Neural progenitor cell (in vitro differentiated cells): ENCODE results near the gene PDX1. TPM values are rescaled to one million over a fixed set of nuclear protein-coding genes. Genes with fewer than 3 reads are reported as not detected.
A peak's percentile ranks its signal among the peaks of the same experiment; 100 is the strongest.

ENCODE experiments used
- DNase-seq: peaks from one replicate; pipeline ENCODE4 v3.0.0-alpha.2; 2016; ENCODE audit warnings: low spot score
- H2AFZ ChIP-seq: fragments of 200-600 bp; sonication (generic); replicated peaks from 2 replicates; pipeline ENCODE4 v1.6.1; 2016; ENCODE audit warnings: antibody characterized with exemption
- H3F3A ChIP-seq: fragments of 200-600 bp; sonication (generic); 2 replicates; pipeline ENCODE4 v1.6.1; 2016; ENCODE audit warnings: antibody characterized with exemption, low read depth
- H3K27ac ChIP-seq: fragments of 200-600 bp; sonication (generic); 2 replicates; pipeline ENCODE4 v1.5.1; 2016; ENCODE audit warnings: mild to moderate bottlenecking
- H3K27me3 ChIP-seq: fragments of 200-600 bp; sonication (generic); 2 replicates; pipeline ENCODE4 v1.6.1; 2016; ENCODE audit warnings: mild to moderate bottlenecking, moderate library complexity
- H3K36me3 ChIP-seq: fragments of 200-600 bp; sonication (generic); 2 replicates; pipeline ENCODE4 v1.5.1; 2016
- H3K4me1 ChIP-seq: fragments of 200-600 bp; sonication (generic); 2 replicates; pipeline ENCODE4 v1.6.1; 2016; ENCODE audit warnings: mixed run types
- H3K4me2 ChIP-seq: fragments of 200-600 bp; sonication (generic); 2 replicates; pipeline ENCODE4 v1.6.1; 2016
- H3K4me3 ChIP-seq: fragments of 200-600 bp; sonication (generic); 2 replicates; pipeline ENCODE4 v1.5.1; 2016
- H3K79me2 ChIP-seq: fragments of 200-600 bp; sonication (generic); 2 replicates; pipeline ENCODE4 v1.6.1; 2016; ENCODE audit warnings: low read depth
- H3K9ac ChIP-seq: fragments of 200-600 bp; sonication (generic); 2 replicates; pipeline ENCODE4 v1.6.1; 2016
- H3K9me3 ChIP-seq: fragments of 200-600 bp; sonication (generic); 2 replicates; pipeline ENCODE4 v1.5.1; 2016; ENCODE audit warnings: low read depth
- H4K20me1 ChIP-seq: fragments of 200-600 bp; sonication (generic); 2 replicates; pipeline ENCODE4 v1.6.1; 2016; ENCODE audit warnings: low read depth
- H3K27ac Mint-ChIP-seq: 3 replicates; pipeline ENCODE4 v1.8.0; 2021; ENCODE audit warnings: mixed read lengths
- H3K27me3 Mint-ChIP-seq: 2 replicates; pipeline ENCODE4 v1.8.0; 2022; ENCODE audit warnings: low read depth, mild to moderate bottlenecking, inconsistent platforms, moderate library complexity, mixed read lengths; ENCODE audit not compliant: insufficient read depth
- H3K36me3 Mint-ChIP-seq: 3 replicates; pipeline ENCODE4 v1.8.0; 2021; ENCODE audit warnings: mixed read lengths
- H3K4me1 Mint-ChIP-seq: 3 replicates; pipeline ENCODE4 v1.8.0; 2021; ENCODE audit warnings: mixed read lengths
- H3K4me3 Mint-ChIP-seq: 3 replicates; pipeline ENCODE4 v1.8.0; 2021; ENCODE audit warnings: mild to moderate bottlenecking, moderate library complexity, mixed read lengths
- H3K9me3 Mint-ChIP-seq: 3 replicates; pipeline ENCODE4 v1.8.0; 2020; ENCODE audit warnings: mixed read lengths
- EZH2 ChIP-seq: fragments of 200-600 bp; sonication (generic); IDR thresholded peaks from 2 replicates; pipeline ENCODE4 v1.6.1; 2017; ENCODE audit warnings: antibody characterized with exemption, mild to moderate bottlenecking, moderate library complexity
- EZH2phosphoT487 ChIP-seq: fragments of 200-600 bp; sonication (generic); IDR thresholded peaks from 2 replicates; pipeline ENCODE4 v1.6.1; 2017; ENCODE audit warnings: antibody characterized with exemption
- total RNA-seq: library from RNA; depleted of rRNA; stranded (reverse); fragments of >200 nt; gene quantifications from 2 replicates; pipeline ENCODE4 v1.2.3, GENCODE V29; 2015; ENCODE audit warnings: low replicate concordance
- TF ChIP-seq, protein P1 (sequence below): fragments of 200-600 bp; sonication (generic); IDR thresholded peaks from 2 replicates; pipeline ENCODE4 v1.5.1; 2017; ENCODE audit warnings: antibody characterized with exemption, mild to moderate bottlenecking

PDX1 gene
- total RNA-seq, 1 donor from 2014 or later, result not detected

GRCh38 chr13:27928805-27929753, 9.3 kb downstream of the PDX1 start:
- H2AFZ ChIP-seq, result no peak overlapping the region
- no peak overlapping the region for H3K4me3 Mint-ChIP-seq
- no peaks in the 10 kb centered on the region for H3K4me1 Mint-ChIP-seq
- no peaks in the 10 kb centered on the region for H3K4me1 ChIP-seq
- H4K20me1 ChIP-seq, result peaks cover 73% of the 10 kb centered on the region
- no peak overlapping the region for H3K27ac Mint-ChIP-seq
- no peaks in the 10 kb centered on the region for H3K36me3 ChIP-seq
- no peaks in the 10 kb centered on the region for H3K36me3 Mint-ChIP-seq
- H3K9me3 ChIP-seq, result no peaks in the 10 kb centered on the region
- TF ChIP-seq, protein P1, sequence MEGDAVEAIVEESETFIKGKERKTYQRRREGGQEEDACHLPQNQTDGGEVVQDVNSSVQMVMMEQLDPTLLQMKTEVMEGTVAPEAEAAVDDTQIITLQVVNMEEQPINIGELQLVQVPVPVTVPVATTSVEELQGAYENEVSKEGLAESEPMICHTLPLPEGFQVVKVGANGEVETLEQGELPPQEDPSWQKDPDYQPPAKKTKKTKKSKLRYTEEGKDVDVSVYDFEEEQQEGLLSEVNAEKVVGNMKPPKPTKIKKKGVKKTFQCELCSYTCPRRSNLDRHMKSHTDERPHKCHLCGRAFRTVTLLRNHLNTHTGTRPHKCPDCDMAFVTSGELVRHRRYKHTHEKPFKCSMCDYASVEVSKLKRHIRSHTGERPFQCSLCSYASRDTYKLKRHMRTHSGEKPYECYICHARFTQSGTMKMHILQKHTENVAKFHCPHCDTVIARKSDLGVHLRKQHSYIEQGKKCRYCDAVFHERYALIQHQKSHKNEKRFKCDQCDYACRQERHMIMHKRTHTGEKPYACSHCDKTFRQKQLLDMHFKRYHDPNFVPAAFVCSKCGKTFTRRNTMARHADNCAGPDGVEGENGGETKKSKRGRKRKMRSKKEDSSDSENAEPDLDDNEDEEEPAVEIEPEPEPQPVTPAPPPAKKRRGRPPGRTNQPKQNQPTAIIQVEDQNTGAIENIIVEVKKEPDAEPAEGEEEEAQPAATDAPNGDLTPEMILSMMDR, result no peak
- TF ChIP-seq EZH2phosphoT487 (peak; percentile 60), EZH2 (peak; percentile 82)
- no peak overlapping the region for H3K27ac ChIP-seq
- no peak overlapping the region for H3K9ac ChIP-seq
- H3K27me3 Mint-ChIP-seq, result peaks cover 82% of the 10 kb centered on the region
- H3K9me3 Mint-ChIP-seq, result peaks cover 7% of the 10 kb centered on the region
- no peak overlapping the region for H3K4me3 ChIP-seq
- no peaks in the 10 kb centered on the region for H3K79me2 ChIP-seq
- H3K27me3 ChIP-seq, result peaks cover 100% of the 10 kb centered on the region
- H3F3A ChIP-seq, result peaks cover 5% of the 10 kb centered on the region
- DNase-seq, result no peak
- H3K4me2 ChIP-seq, result no peak overlapping the region

- no peak for DNase-seq
- Mint-ChIP-seq H3K36me3 (no peaks in the 10 kb centered on the region), H3K9me3 (peaks cover 7% of the 10 kb centered on the region), H3K4me1 (no peaks in the 10 kb centered on the region), H3K4me3 (no peak overlapping the region), H3K27ac (no peak overlapping the region), H3K27me3 (peaks cover 76% of the 10 kb centered on the region)
- Histone ChIP-seq H3F3A (peaks cover 13% of the 10 kb centered on the region), H2AFZ (no peak overlapping the region), H3K4me1 (no peaks in the 10 kb centered on the region), H3K9me3 (no peaks in the 10 kb centered on the region), H3K79me2 (no peaks in the 10 kb centered on the region), H3K27me3 (peaks cover 96% of the 10 kb centered on the region), H3K9ac (no peak overlapping the region), H3K27ac (no peak overlapping the region), H3K4me3 (no peak overlapping the region), H4K20me1 (peaks cover 66% of the 10 kb centered on the region), H3K4me2 (no peak overlapping the region), H3K36me3 (no peaks in the 10 kb centered on the region)
- TF ChIP-seq, protein P1, result no peak
- TF ChIP-seq EZH2phosphoT487 (no peak), EZH2 (no peak)
Observed at GRCh38 chr13:27929868-27930267, 10.1 kb downstream of the PDX1 start.

DNA sequence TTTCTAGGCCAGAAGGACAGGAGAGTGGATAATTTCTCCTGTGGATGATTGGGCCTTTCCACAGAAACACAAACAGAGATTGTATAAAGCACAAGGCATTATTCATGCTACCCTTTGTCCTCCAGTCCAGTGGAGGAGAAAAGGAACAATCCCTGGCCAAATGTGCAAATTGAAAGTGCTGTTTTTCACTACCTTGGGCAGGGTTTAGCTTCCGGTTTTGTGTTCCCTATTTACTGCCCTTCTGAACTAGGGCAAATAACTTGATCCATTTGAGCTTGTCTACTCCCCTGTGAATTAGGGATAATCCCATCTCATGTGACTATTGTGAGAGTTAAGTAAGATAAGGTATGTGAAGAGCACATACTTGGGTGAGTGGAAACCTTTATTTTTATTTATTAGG, 13.3 kb downstream of the PDX1 start:
- no peak overlapping the region for H3K27ac ChIP-seq
- H3F3A ChIP-seq, result peaks cover 20% of the 10 kb centered on the region
- no peaks in the 10 kb centered on the region for H3K79me2 ChIP-seq
- peaks cover 33% of the 10 kb centered on the region for H4K20me1 ChIP-seq
- no peaks in the 10 kb centered on the region for H3K9me3 ChIP-seq
- H3K27me3 Mint-ChIP-seq, result peaks cover 49% of the 10 kb centered on the region
- H3K4me1 Mint-ChIP-seq, result no peaks in the 10 kb centered on the region
- H3K4me1 ChIP-seq, result no peaks in the 10 kb centered on the region
- no peaks in the 10 kb centered on the region for H3K36me3 ChIP-seq
- H3K4me3 ChIP-seq, result no peak overlapping the region
- no peak overlapping the region for H3K4me3 Mint-ChIP-seq
- no peak overlapping the region for H3K4me2 ChIP-seq
- H3K27ac Mint-ChIP-seq, result no peak overlapping the region
- H3K36me3 Mint-ChIP-seq, result no peaks in the 10 kb centered on the region
- no peak overlapping the region for H3K9ac ChIP-seq
- H3K27me3 ChIP-seq, result peaks cover 87% of the 10 kb centered on the region
- DNase-seq, result no peak
- TF ChIP-seq EZH2phosphoT487, result no peak
- TF ChIP-seq, protein P1, result no peak
- TF ChIP-seq EZH2, result no peak
- no peak overlapping the region for H2AFZ ChIP-seq
- H3K9me3 Mint-ChIP-seq, result peaks cover under 1% of the 10 kb centered on the region
